ENCODE data around the gene DDN. TPM values are rescaled to one million over a fixed set of nuclear protein-coding genes. Genes with fewer than 3 reads are reported as not detected.

The DDN gene
- total RNA-seq, 3 donors from 2014 or later = under 0.01 to 0.16 TPM; not detected in 1

DNA sequence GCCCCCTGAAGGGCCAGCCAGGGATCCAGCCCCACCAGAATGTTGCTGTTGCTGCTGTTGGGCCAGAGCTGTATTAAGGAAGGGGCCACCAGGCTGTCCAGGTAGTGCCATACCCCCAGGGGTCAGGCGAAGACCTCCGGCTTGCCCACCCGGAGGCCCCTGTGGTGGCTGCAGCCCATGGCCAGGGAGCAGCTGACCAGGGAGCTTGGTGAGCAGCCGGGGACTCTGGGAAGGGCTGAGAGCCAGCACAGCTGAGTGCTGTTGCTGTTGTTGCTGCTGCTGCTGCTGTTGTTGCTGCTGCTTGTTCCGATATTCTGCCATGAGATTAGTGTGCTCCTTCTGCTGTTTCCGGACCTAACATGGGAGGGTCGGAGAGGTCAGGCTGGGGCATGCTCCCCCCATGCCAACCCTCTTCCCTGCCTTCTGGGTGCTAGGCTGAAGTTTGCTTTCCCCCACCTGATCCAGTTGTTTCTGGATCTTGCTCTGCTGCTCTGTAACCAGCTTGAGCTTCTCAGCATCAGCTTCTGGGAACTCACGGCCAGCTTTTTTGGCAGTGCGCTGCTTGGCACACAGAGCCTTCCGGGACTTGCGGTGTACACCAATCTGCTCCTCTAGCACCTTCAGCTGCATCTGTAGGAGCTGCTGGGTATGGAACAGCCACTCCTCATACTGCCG lies 34.6 kb upstream of the DDN start:
- Histone ChIP-seq H3K9me3 (no peaks in the 10 kb centered on the region), H3K4me3 (no peak overlapping the region), H3K27ac (no peak overlapping the region), H3K27me3 (no peaks in the 10 kb centered on the region), H3K36me3 (peaks cover 6% of the 10 kb centered on the region), H3K4me1 (no peaks in the 10 kb centered on the region)
- DNase-seq (ENCODE audit: low spot score in 2 of 2) = no peak
- no peak for TF ChIP-seq CTCF (IDR thresholded peaks at IDR 0.05)
- TF ChIP-seq POLR2AphosphoS5 (IDR thresholded peaks at IDR 0.05) = no peak
- TF ChIP-seq POLR2A (IDR thresholded peaks at IDR 0.05) = no peak
- intact Hi-C loops (cut with DNase I; ENCODE audit: low total_unique reads) = no loop called here

DNA sequence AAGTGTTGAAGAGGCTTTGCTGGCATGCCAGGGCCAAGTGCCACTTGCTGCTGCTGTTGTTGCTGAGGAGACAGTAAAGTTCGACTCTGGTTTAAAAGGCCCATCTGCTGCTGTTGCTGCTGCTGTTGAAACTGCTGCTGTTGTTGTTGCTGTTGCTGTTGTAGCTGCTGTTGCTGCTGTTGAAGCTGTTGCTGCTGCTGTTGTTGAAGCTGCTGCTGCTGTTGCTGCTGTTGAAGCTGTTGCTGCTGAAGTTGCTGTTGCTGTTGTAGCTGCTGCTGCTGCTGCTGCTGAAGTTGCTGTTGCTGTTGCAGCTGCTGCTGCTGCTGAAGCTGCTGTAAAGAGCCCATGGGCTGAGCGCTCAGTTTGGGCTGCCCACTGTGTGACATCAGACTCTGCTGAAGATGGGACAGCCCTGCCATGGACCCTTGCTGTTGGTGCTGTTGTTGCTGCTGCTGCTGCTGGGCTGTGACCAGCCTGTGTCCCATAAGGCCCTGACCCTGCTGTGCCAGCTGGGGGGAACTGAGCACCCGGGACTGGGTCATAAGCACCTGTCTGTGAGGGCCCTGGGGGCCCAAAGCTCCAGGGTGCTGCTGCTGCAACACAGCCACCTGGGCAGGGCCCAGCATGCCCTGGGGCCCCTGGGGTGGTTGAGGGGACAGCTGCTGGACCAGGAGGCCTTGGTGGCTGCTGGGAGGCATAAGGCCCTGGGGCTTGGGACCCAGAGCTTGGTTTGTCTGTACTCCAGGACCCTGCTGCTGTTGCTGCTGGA lies 33.7 kb upstream of the DDN start:
- no peaks in the 10 kb centered on the region for H3K4me1 ChIP-seq
- no peaks in the 10 kb centered on the region for H3K9me3 ChIP-seq
- no peak for DNase-seq (ENCODE audit: low spot score in 2 of 2)
- H3K4me3 ChIP-seq = no peak overlapping the region
- intact Hi-C loops (cut with DNase I; ENCODE audit: low total_unique reads) = no loop called here
- no peaks in the 10 kb centered on the region for H3K27me3 ChIP-seq
- H3K36me3 ChIP-seq = peaks cover 6% of the 10 kb centered on the region
- H3K27ac ChIP-seq = no peak overlapping the region
- TF ChIP-seq POLR2AphosphoS5 (IDR thresholded peaks at IDR 0.05) = no peak
- no peak for TF ChIP-seq POLR2A (IDR thresholded peaks at IDR 0.05)
- no peak for TF ChIP-seq CTCF (IDR thresholded peaks at IDR 0.05)

- Histone ChIP-seq H3K27ac (no peak overlapping the region), H3K9me3 (no peaks in the 10 kb centered on the region), H3K27me3 (no peaks in the 10 kb centered on the region), H3K4me3 (no peak overlapping the region), H3K36me3 (peaks cover 6% of the 10 kb centered on the region), H3K4me1 (no peaks in the 10 kb centered on the region)
- intact Hi-C loops (cut with DNase I; ENCODE audit: low total_unique reads) = no loop called here
- TF ChIP-seq CTCF (IDR thresholded peaks at IDR 0.05) (no peak), POLR2A (IDR thresholded peaks at IDR 0.05) (no peak)
- DNase-seq (ENCODE audit: low spot score in 2 of 2) = no peak
Measured at GRCh38 chr12:49032276-49032675, 33.1 kb upstream of the DDN start.

- TF ChIP-seq CTCF (IDR thresholded peaks at IDR 0.05) (no peak), POLR2A (IDR thresholded peaks at IDR 0.05) (no peak), POLR2AphosphoS5 (IDR thresholded peaks at IDR 0.05) (no peak)
- no peak for DNase-seq (ENCODE audit: low spot score in 2 of 2)
- H3K4me3 ChIP-seq = no peak overlapping the region
- no peaks in the 10 kb centered on the region for H3K4me1 ChIP-seq
- no peak overlapping the region for H3K27ac ChIP-seq
- H3K9me3 ChIP-seq = no peaks in the 10 kb centered on the region
- intact Hi-C loops (cut with DNase I; ENCODE audit: low total_unique reads) = no loop called here
- H3K36me3 ChIP-seq = peaks cover 6% of the 10 kb centered on the region
- H3K27me3 ChIP-seq = no peaks in the 10 kb centered on the region
Measured at GRCh38 chr12:49031573-49032161, 32.5 kb upstream of the DDN start.
